ENCODE data around the gene ALOX12B. TPM values are rescaled to one million over a fixed set of nuclear protein-coding genes. Genes with fewer than 3 reads are reported as not detected.

The ALOX12B gene
- total and polyA plus RNA-seq, 2 donors (not counting 1 experiment from before 2014, with no cell fraction given): 0.57 to 0.69 TPM

GRCh38 chr17:8073627-8074484 is 13.7 kb downstream of the ALOX12B start:
- intact Hi-C loops (cut with micrococcal nuclease): loop anchor here (1.0 to 2.0 kb wide), 2 partner anchors 14 to 45 kb away; partner anchors contain the start of gene ALOXE3
- peak overlapping the region; percentile 74 for H3K4me2 ChIP-seq (replicated peaks; ENCODE audit: low read depth, low read length, poor library complexity, severe bottlenecking)

More at GRCh38 chr17:8073627-8074484, 13.7 kb downstream of the ALOX12B start:
- Histone ChIP-seq H3K4me1 (ENCODE audit: control insufficient read depth in 2 of 2, insufficient read depth in 2 of 2, low read length in 2 of 2) (peaks cover 28 to 29% of the 10 kb centered on the region in 2 donors), H3K36me3 (replicated peaks in 1 of 2; ENCODE audit: control extremely low read depth in 1 of 2, control insufficient read depth in 1 of 2, extremely low read depth in 1 of 2, insufficient read depth in 2 of 2, low read length in 1 of 2) (no peaks in the 10 kb centered on the region), H3K27me3 (replicated peaks in 1 of 4; ENCODE audit: control extremely low read depth in 1 of 4, control insufficient read depth in 3 of 4, insufficient read depth in 4 of 4, low read length in 3 of 4) (peaks cover 0 to 57% (median 39%) of the 10 kb centered on the region in 4 experiments), H4K20me1 (ENCODE audit: control insufficient read depth, insufficient read depth, low read length, poor library complexity, severe bottlenecking) (no peaks in the 10 kb centered on the region), H3K9ac (ENCODE audit: low read length) (peak overlapping the region; percentile 47), H3K9me3 (ENCODE audit: control extremely low read depth in 1 of 3, control insufficient read depth in 2 of 3, insufficient read depth in 1 of 3, low read length in 2 of 3) (peaks cover 0 to 19% (median 0%) of the 10 kb centered on the region in 3 donors), H3K4me3 (ENCODE audit: control extremely low read depth in 1 of 5, extremely low read depth in 1 of 5, insufficient read depth in 1 of 5, low read depth in 2 of 5, low read length in 4 of 5) (peak overlapping the region in 1 of 5 experiments; percentile 34), H3K27ac (ENCODE audit: low read length in 2 of 2) (no peak overlapping the region), H3K79me2 (ENCODE audit: control insufficient read depth, insufficient read depth, low read length) (no peaks in the 10 kb centered on the region), H2AFZ (ENCODE audit: insufficient read depth, low read depth, low read length, poor library complexity, severe bottlenecking) (peak overlapping the region; percentile 55)
- ChIA-PET POLR2A (interaction anchor here (0.6 to 1.2 kb wide), 3 partner anchors 17 to 221 kb away, joined by 3 to 4 read pairs (median 4); partner anchors contain the start of gene SLC25A35), CTCF (interaction anchor here (0.5 to 11.5 kb wide), 40 partner anchors 8 to 1030 kb away, joined by 3 to 360 read pairs (median 4); partner anchors contain the start of genes ALOX12B, ALOXE3, CNTROB and CTC1)
- peak overlapping the region; percentile 81 for H3K4me3 Mint-ChIP-seq
- peak overlapping the region; percentile 57 for H3K27ac Mint-ChIP-seq
- H3K4me1 Mint-ChIP-seq: peaks cover 27% of the 10 kb centered on the region
- peaks cover 46% of the 10 kb centered on the region for H3K27me3 Mint-ChIP-seq
- H3K9me3 Mint-ChIP-seq (ENCODE audit: insufficient read depth): no peaks in the 10 kb centered on the region
- peak; percentile 95 for ATAC-seq (ENCODE audit: low read depth)
- WGBS (ENCODE audit: insufficient coverage): 7% methylated on average over 24 of the region's 28 CpGs
- TF ChIP-seq EZH2 (IDR thresholded peaks at IDR 0.05; ENCODE audit: borderline replicate concordance, insufficient read depth, low read depth, low read length, poor library complexity, severe bottlenecking) (no peak), CTCF (IDR thresholded peaks at IDR 0.05) (peak; percentile 95)
- peak; percentile 95 for DNase-seq

All from B cell (primary cell).